ENCODE data around the gene TRAPPC5. TPM values are rescaled to one million over a fixed set of nuclear protein-coding genes. Genes with fewer than 3 reads are reported as not detected.

TRAPPC5 gene
- total and polyA plus RNA-seq, 10 of the 15 experiments (the other 5 are each of a cell fraction or from before 2014, with no cell fraction given), result 4.2 to 210 (median 89.1) TPM

GRCh38 chr19:7657131-7657751 is 23.4 kb upstream of the TRAPPC5 start (continued):
- no peak for TF ChIP-seq CREB1 (IDR thresholded peaks at IDR 0.05; ENCODE audit: low read depth)
- TF ChIP-seq CHD4 (IDR thresholded peaks at IDR 0.05), result no peak

- WGBS (ENCODE audit: insufficient coverage, insufficient replicate concordance, low lambda C conversion rate, missing lambda C conversion rate), result under 1% methylated on average over 9 of the region's 9 CpGs
- ChIA-PET CTCF (interaction anchor here (0.6 to 1.6 kb wide), 4 partner anchors 20 to 93 kb away, joined by 3 to 7 read pairs (median 4); partner anchors contain the start of gene TRAPPC5), RAD21 (ENCODE audit: unreplicated experiment) (interaction anchor here (0.9 to 1.2 kb wide), 2 partner anchors 90 to 141 kb away, joined by 3 to 5 read pairs; no protein-coding TSS in a partner anchor), POLR2A (interaction anchor here (0.7 to 1.3 kb wide), 2 partner anchors 16 to 21 kb away, joined by 3 read pairs; no protein-coding TSS in a partner anchor), SMC1A (ENCODE audit: uncharacterized antibody, unreplicated experiment) (interaction anchor here (0.6 to 1.1 kb wide), 4 partner anchors 11 to 141 kb away, joined by 3 to 4 read pairs (median 3); no protein-coding TSS in a partner anchor)
- in situ Hi-C loops (cut with MboI), result no loop called here
- peak; percentile 79 for DNase-seq (ENCODE audit: low read depth, low spot score)
- H3K4me2 ChIP-seq (ENCODE audit: control insufficient read depth, insufficient read depth), result peak overlapping the region; percentile 70
- H3K27ac ChIP-seq (ENCODE audit: control insufficient read depth, insufficient read depth), result peak overlapping the region; percentile 78
- no peaks in the 10 kb centered on the region for H3K27me3 ChIP-seq (replicated peaks in 1 of 2; ENCODE audit: control insufficient read depth in 2 of 2, insufficient read depth in 2 of 2, low read length in 1 of 2)
- BruUV-seq (replicated peaks), result no TSS peak
- intact Hi-C loops (cut with micrococcal nuclease; ENCODE audit: unreplicated experiment), result no loop called here
- peak overlapping the region; percentile 76 for H3K4me3 ChIP-seq
- no peaks in the 10 kb centered on the region for H3K9me3 ChIP-seq (replicated peaks; ENCODE audit: control insufficient read depth, insufficient read depth, low read length)
- peak; percentile 99 for FAIRE-seq
- peak overlapping the region; percentile 94 for H2AFZ ChIP-seq (ENCODE audit: control insufficient read depth, low read depth, low read length)
- H4K20me1 ChIP-seq (ENCODE audit: control insufficient read depth, insufficient read depth), result no peaks in the 10 kb centered on the region
- peak overlapping the region; percentile 74 for H3K9ac ChIP-seq (ENCODE audit: control insufficient read depth, insufficient read depth, low read length)
- no peaks in the 10 kb centered on the region for H3K79me2 ChIP-seq (ENCODE audit: control insufficient read depth, insufficient read depth, low read length)
- peak; percentile 100 for ATAC-seq
- peaks cover 17% of the 10 kb centered on the region for H3K4me1 ChIP-seq (ENCODE audit: control insufficient read depth, insufficient read depth, low read length)
- H3K36me3 ChIP-seq (ENCODE audit: control insufficient read depth in 2 of 2, insufficient read depth in 2 of 2, low read length in 1 of 2), result no peaks in the 10 kb centered on the region
- TF ChIP-seq CHD4 (IDR thresholded peaks at IDR 0.05) (no peak), TCF3 (IDR thresholded peaks at IDR 0.05; ENCODE audit: borderline replicate concordance, insufficient read depth, low read depth, low read length) (0 out of 2 replicates have a peak, but pooled peaks have one; percentile 70), PRDM15 (CRISPR knock-in tag; IDR thresholded peaks at IDR 0.05) (no peak), PML (IDR thresholded peaks at IDR 0.05; ENCODE audit: low read length) (no peak), POLR2AphosphoS5 (IDR thresholded peaks at IDR 0.05; ENCODE audit: low read length) (peak; percentile 44; the same call in 1 of the 2 replicates), CHD2 (IDR thresholded peaks at IDR 0.05; ENCODE audit: borderline replicate concordance, low read depth, low read length) (peak; percentile 46; the same call in 1 of the 2 replicates), EP300 (IDR thresholded peaks at IDR 0.05; ENCODE audit: borderline replicate concordance in 1 of 2, control insufficient read depth in 1 of 2, low read depth in 2 of 2, low read length in 2 of 2) (no peak), RFX5 (IDR thresholded peaks at IDR 0.05; ENCODE audit: low read depth, low read length) (peak; percentile 90), TAF1 (IDR thresholded peaks at IDR 0.05; ENCODE audit: borderline replicate concordance, low read depth, low read length) (0 out of 2 replicates have a peak, but pooled peaks have one; percentile 26), ATF3 (IDR thresholded peaks at IDR 0.05; ENCODE audit: borderline replicate concordance, extremely low read depth, low read depth, low read length) (no peak), BCLAF1 (IDR thresholded peaks at IDR 0.05) (no peak), BHLHE40 (IDR thresholded peaks at IDR 0.05; ENCODE audit: borderline replicate concordance in 1 of 2, low read depth in 2 of 2, low read length in 1 of 2) (no peak), CREB1 (IDR thresholded peaks at IDR 0.05; ENCODE audit: low read depth) (peak; percentile 68)
These were observed 22.4 kb upstream of the TRAPPC5 start for GRCh38 chr19:7658219-7658686.

Data from GM12878 (cell line).